Small intestine (tissue), 7 donors: ENCODE measurements around the gene PPM1F. TPM values are rescaled to one million over a fixed set of nuclear protein-coding genes. Genes with fewer than 3 reads are reported as not detected.

Source experiments
- DNase-seq, 2 donors: peaks; one replicate each; pipeline versions ENCODE4 v3.0.0 to v3.0.0-alpha.2; 2013
- FAIRE-seq: peaks from 2 replicates; lab custom pipeline; 2012; peaks lifted over from hg19 to GRCh38; lab: Jason Lieb, UNC
- H3K27ac ChIP-seq, 3 donors: one replicate each; pipeline ENCODE4 v1.5.1; 2013; ENCODE audit warnings: low read length in 2 of 3, mild to moderate bottlenecking in 2 of 3, control low read depth in 1 of 3, inconsistent platforms in 1 of 3, low read depth in 1 of 3, moderate library complexity in 1 of 3
- H3K27me3 ChIP-seq, 3 donors: one replicate each; pipeline ENCODE4 v1.6.1; 2013; ENCODE audit warnings: low read length in 3 of 3, inconsistent platforms in 1 of 3; ENCODE audit not compliant: control insufficient read depth in 3 of 3, insufficient read depth in 3 of 3
- H3K36me3 ChIP-seq, 3 donors: one replicate each; pipeline ENCODE4 v1.6.1; 2013; ENCODE audit warnings: low read length in 3 of 3, inconsistent platforms in 1 of 3, low read depth in 1 of 3, mild to moderate bottlenecking in 1 of 3, moderate library complexity in 1 of 3; ENCODE audit not compliant: control insufficient read depth in 3 of 3, insufficient read depth in 2 of 3
- H3K4me1 ChIP-seq, 3 donors: one replicate each; pipeline ENCODE4 v1.6.1; 2013; ENCODE audit warnings: low read length in 2 of 3, inconsistent platforms in 1 of 3, low read depth in 1 of 3, mild to moderate bottlenecking in 1 of 3, moderate library complexity in 1 of 3; ENCODE audit not compliant: control insufficient read depth in 3 of 3, insufficient read depth in 2 of 3
- H3K4me3 ChIP-seq, 3 donors: one replicate each; pipeline ENCODE4 v1.5.1; 2013; ENCODE audit warnings: low read length in 3 of 3, control low read depth in 1 of 3, inconsistent platforms in 1 of 3, low read depth in 1 of 3, mild to moderate bottlenecking in 1 of 3, moderate library complexity in 1 of 3
- H3K9me3 ChIP-seq, 2 donors: one replicate each; pipeline ENCODE4 v1.6.1; 2013; ENCODE audit warnings: low read depth in 1 of 2, low read length in 1 of 2; ENCODE audit not compliant: control insufficient read depth in 2 of 2, insufficient read depth in 1 of 2
- WGBS, 3 donors: extraction: QIAGEN DNeasy Blood & Tissue Kit; methylation state at CpG; one replicate each; pipeline ENCODE4 v1.1.7; 2013; 5-methylcytosine and 5-hydroxymethylcytosine counted together
- polyA plus RNA-seq, 4 donors: library from polyadenylated mRNA; stranded (reverse) in 3 of 4; unstranded in 1 of 4; fragments of 200-250 nt in 3 of 4; fragments of 120-200 nt in 1 of 4; gene quantifications; one replicate each; pipeline versions ENCODE4 v1.2.1 to v1.2.3, GENCODE V29; 2013
- donor health status: healthy with polysubstance abuse.
- donor health status: control.
- donor health status: control.
- donor health status: Bipolar disorder and iron deficiency.
- donor health status: healthy.

Gene PPM1F
- polyA plus RNA-seq, 4 donors: 1.8 to 16.7 (median 9.9) TPM

DNA sequence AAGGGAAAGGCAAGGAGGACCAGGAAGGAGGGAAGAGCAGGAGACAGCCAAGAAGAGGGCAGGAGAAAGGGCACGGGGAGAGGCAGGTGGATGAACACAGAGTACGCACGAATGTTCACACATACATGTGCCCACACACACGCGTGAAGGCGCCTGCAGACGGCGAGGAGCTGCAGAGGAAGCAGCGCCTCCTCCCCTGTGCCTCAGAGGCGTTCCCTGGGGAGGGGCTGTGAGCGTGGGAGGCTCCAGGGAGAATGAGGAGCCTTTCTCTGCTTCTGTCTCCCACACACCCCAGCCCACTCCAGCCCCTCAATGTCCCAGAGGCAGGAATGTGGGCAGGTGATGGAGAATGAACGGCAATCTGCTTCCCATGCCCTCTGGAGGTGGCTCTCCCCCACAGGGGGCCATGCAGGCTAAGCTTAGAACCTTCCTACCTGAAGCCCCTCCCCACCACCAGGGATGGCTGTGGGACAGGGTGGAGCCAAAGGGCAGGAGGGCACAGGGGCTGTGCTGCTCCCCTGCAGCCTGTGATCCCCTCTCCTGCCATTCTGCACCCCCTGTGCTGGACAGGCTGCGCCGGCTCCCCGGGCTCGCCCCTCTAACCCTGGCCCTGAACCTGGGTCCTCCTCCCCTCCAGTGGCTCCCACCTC, 25.3 kb downstream of the PPM1F start:
- no peak for DNase-seq
- Histone ChIP-seq H3K4me1 (no peaks in the 10 kb centered on the region), H3K9me3 (no peaks in the 10 kb centered on the region), H3K36me3 (peaks cover 1 to 69% (median 2%) of the 10 kb centered on the region in 3 donors), H3K4me3 (no peak overlapping the region), H3K27me3 (no peaks in the 10 kb centered on the region), H3K27ac (no peak overlapping the region)
- no peak for FAIRE-seq
- WGBS, 3 donors: 85 to 90% (median 88%) methylated on average over 14 to 16 of the region's 16 CpGs

DNA sequence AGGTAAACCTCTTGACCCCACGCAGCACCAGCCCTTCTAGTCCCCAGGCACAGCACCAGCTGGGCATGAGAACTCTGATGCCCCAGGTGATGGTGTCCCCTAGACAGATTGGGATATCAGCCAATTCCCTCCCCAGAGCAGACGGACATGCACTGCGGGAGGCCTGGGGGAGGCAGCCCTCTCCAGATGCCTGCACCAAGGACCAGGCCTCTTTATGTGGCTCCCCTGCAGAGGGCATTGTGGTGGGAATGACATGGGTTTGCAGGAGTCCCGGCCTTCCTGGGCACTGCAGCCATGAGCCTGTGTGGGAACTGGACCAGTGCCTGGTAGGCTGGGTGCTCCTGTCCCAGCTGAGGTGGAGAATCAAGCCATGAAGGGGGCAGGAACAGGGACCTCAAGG, 25.9 kb downstream of the PPM1F start:
- Histone ChIP-seq H3K4me3 (no peak overlapping the region), H3K27me3 (no peaks in the 10 kb centered on the region), H3K36me3 (peaks cover 0 to 66% (median 2%) of the 10 kb centered on the region in 3 donors), H3K9me3 (no peaks in the 10 kb centered on the region), H3K27ac (no peak overlapping the region), H3K4me1 (no peaks in the 10 kb centered on the region)
- DNase-seq (no peak), FAIRE-seq (no peak)
- WGBS, 3 donors: 88 to 95% (median 89%) methylated on average over 4 of the region's 4 CpGs

DNA sequence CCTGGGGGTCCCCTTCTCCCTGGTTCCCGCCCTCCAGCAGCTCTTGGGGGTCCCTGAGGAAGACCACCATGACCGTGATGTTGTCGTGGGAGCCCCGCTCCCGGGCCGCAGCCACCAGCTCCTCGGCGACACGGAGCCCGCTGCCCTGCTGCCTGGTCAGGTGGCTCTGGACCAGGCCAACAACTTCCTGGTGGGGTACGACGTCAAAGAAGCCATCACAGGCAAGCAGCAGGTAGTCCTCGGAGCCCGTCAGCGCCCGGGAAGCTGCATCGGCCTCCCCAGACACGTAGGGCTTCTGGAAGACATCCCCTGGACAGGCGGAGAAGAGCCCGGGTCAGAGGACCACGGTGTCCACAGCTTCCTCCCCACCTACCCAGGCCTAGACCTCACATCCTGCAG, 29.5 kb downstream of the PPM1F start:
- FAIRE-seq (no peak), DNase-seq (no peak)
- Histone ChIP-seq H3K36me3 (peaks cover 0 to 53% (median 0%) of the 10 kb centered on the region in 3 donors), H3K4me3 (no peak overlapping the region), H3K9me3 (no peaks in the 10 kb centered on the region), H3K27me3 (no peaks in the 10 kb centered on the region), H3K27ac (no peak overlapping the region), H3K4me1 (no peaks in the 10 kb centered on the region)
- 94 to 97% (median 96%) methylated on average over 20 to 21 of the region's 21 CpGs for WGBS, 3 donors

DNA sequence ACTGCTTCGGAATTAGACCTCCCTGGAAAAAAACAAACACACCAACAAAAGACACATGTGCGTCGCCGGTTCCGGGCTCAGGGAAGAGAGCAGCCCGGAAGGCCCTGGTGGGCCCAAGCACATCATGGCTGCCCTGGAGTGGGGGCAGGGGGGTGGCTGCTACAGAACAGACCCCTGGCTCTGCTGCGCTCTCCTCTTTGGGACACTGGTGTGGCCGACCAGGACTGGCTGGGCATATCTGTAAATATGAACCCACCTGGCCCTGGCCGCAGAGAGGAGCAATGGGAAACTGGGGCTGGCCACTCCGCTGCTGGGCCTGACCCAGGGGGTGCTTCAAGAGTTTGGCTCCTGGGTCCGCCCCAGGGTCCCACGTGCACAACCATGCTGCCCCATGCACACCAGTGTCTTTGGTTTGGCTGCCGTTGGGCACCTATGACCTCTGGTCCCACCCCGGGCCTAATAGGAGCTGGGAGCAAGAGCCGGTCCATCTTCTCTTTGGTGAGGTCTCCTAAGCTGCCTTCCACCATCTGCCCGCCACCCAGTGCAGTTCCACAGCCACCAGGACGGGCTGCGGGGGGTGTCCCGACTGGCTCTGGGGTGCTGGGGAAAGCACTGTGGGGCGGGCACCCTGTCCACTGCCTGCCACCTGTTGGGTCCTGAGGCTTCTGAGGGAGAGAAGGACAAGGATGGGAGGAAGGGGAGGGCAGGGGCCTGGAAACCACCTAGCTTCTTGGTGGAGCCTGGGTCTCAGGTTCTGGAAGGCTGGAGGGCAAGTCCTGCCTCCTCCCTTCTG, 30.1 kb downstream of the PPM1F start:
- no peaks in the 10 kb centered on the region for H3K4me1 ChIP-seq
- 90 to 95% (median 92%) methylated on average over 18 to 20 of the region's 20 CpGs for WGBS, 3 donors
- no peaks in the 10 kb centered on the region for H3K27me3 ChIP-seq
- H3K4me3 ChIP-seq: no peak overlapping the region
- peaks cover 0 to 49% (median 0%) of the 10 kb centered on the region in 3 donors for H3K36me3 ChIP-seq
- H3K9me3 ChIP-seq: no peaks in the 10 kb centered on the region
- no peak for DNase-seq
- H3K27ac ChIP-seq: no peak overlapping the region
- FAIRE-seq: no peak

DNA sequence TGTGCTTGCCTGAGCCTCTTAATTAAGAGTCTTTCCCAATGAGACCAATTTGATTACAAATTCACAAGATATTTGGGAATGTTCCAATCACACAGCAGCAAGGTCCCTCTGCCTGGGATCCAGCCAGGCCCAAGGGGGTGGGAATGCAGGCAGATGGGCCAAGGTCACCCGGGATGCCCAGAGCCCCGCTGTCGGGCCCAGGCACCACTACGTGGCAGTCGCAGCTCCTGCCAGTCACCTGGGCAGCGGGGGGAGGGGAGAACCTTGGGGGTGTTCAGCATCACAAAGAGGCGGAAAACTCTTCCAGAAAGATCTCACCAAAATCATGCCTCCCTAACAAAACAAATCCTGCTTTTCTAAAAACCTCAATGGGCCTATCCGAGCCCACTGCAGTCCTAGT, 30.9 kb downstream of the PPM1F start:
- 83 to 89% (median 84%) methylated on average over 8 of the region's 8 CpGs for WGBS, 3 donors
- FAIRE-seq: no peak
- Histone ChIP-seq H3K27me3 (no peaks in the 10 kb centered on the region), H3K4me3 (no peak overlapping the region), H3K27ac (no peak overlapping the region), H3K4me1 (no peaks in the 10 kb centered on the region), H3K9me3 (no peaks in the 10 kb centered on the region), H3K36me3 (peaks cover 0 to 41% (median 0%) of the 10 kb centered on the region in 3 donors)
- no peak for DNase-seq

DNA sequence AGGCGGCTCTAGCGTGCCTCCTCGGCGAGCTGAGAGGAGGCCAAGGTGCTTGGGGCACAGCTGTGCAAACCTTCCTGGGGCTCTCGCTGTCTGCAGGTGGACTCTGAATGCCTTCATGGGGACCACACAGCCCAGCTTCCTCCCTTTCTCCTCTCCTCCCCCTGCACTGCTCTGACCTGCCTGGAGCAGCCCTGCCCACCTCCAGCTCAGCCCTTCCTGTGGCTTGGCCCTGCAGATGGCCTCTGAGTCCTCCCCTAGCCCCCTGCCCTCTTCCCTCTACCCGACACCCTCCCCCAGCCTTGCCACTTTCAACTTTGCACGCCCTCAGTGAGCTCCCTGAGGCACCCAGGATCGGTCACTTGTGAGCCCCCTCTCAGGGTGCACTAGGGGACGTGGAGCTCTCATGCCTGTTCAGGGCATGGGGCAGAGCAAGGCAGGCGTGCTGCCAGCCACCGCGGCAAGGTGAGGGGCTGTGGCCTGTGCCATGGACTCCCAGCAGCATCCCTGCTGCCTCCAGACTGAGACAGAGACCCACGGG, 31.4 kb downstream of the PPM1F start:
- DNase-seq: no peak
- 80 to 87% (median 86%) methylated on average over 12 to 13 of the region's 13 CpGs for WGBS, 3 donors
- Histone ChIP-seq H3K9me3 (no peaks in the 10 kb centered on the region), H3K27me3 (no peaks in the 10 kb centered on the region), H3K36me3 (peaks cover 0 to 36% (median 0%) of the 10 kb centered on the region in 3 donors), H3K27ac (no peak overlapping the region), H3K4me1 (no peaks in the 10 kb centered on the region), H3K4me3 (no peak overlapping the region)
- FAIRE-seq: no peak

DNA sequence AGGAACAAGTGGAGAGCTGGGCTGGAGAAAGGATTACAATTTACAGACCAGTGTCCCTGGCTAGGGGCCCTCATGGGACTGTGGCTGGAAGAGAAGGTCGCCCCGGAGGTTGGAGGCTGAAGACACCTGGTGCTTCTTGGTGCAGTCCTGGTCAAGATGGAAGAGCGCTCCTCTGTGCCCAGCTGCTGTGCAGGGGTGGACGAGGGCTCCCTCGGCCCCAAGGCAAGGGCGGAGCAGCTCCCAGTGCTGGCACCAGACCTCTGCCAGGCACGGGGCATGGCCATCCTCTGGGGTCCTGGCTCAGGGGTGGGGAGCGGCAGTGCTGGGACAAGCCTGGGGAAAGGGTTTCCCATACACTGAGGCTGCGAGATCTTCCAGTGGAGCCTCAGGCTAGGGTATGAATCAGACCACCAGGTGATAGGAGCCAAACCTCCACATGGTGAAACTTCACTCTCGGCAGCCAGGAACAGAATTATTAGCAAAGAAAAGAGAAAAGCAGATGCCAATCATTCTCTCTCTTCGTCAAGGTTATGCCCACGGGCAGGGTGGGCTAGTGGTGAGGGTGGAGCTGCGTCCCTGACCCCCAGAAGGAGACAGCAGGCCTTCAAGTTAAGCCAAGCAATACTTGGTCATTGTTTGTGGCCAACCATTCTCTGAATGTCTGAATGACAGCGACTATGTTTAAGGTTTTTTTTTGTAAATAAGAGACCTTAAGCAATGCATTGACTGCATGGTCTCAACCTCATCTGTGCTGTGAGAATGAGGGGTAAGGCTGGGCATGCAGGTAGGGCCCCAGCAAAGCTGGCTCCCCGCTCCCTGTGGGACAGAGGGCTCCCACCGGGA, 32.1 kb downstream of the PPM1F start:
- no peaks in the 10 kb centered on the region for H3K4me1 ChIP-seq
- H3K36me3 ChIP-seq: peaks cover 0 to 33% (median 0%) of the 10 kb centered on the region in 3 donors
- FAIRE-seq (no peak), DNase-seq (no peak)
- 85 to 89% (median 88%) methylated on average over 16 of the region's 16 CpGs for WGBS, 3 donors
- H3K9me3 ChIP-seq: no peaks in the 10 kb centered on the region
- H3K27me3 ChIP-seq: no peaks in the 10 kb centered on the region
- no peak overlapping the region for H3K27ac ChIP-seq
- H3K4me3 ChIP-seq: no peak overlapping the region
